NCI-H524 treated with DMSO at 0.1 percent for 48 hours (cell line): Measurements from ENCODE around the gene KCNQ1.

Experiments
- DNase-seq: peaks from one replicate; lab custom pipeline; 2025; lab: John Stamatoyannopoulos, UW

Gene KCNQ1

DNA sequence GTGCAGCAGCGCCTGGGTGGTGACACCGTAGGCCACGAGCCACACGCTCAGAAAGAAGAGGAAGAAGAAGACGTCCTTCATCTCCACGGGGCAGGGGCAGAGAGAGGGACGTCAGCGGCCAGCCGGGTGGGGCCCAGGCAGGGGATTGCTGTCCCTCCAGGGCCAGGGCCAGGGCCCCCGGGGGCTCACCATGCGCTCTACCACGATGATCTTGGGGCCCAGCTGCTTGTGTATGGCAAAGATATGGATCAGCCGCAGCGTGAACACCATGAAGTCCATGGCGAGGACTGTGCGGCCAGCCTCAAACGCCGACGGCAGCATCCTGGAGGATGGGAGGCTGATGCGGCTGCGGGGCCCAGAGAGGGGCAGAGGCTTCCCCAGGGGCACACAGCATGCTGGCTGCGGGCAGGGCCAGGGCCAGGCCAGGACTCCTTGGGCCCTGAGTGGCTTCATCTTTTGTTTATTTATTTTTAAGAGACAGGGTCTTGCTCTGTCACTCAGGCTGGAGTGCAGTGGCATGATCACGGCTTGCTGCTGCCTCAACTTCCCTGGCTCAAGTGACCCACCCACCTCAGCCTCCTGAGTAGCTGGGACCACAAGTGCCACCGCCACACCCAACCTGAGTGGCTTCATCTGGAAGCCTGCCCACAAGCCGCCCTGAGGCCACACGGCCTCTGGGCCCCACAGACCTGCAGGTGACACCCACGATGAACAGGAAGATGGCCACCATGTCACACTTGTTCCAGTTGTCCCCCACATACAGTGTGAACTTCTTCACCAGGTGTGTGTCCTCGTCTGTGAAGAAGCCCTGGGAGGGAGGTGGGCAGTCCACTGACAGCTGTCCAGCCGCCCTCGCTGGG, 33.1 kb upstream of the KCNQ1 start:
- no peak for DNase-seq

DNA sequence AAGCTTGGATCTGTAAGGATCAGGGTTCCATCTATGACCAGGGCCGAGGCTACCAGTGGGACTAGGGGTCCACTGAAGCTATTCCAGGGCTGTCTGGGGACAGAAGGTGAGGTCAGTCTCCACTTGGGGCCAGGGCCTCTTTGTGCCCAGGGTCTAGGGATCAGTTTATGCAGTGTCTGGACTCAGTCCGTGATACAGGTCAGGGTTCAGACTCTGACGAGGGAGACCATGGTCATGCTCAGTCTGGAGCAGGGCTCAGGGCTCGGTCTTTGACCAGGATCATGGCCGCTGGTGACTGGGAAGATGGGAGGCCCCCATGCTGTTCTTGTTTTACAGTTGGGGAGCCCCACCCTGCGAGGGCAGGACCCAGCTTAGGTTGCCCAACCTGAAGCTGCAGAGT, 32.5 kb upstream of the KCNQ1 start:
- DNase-seq: no peak

DNA sequence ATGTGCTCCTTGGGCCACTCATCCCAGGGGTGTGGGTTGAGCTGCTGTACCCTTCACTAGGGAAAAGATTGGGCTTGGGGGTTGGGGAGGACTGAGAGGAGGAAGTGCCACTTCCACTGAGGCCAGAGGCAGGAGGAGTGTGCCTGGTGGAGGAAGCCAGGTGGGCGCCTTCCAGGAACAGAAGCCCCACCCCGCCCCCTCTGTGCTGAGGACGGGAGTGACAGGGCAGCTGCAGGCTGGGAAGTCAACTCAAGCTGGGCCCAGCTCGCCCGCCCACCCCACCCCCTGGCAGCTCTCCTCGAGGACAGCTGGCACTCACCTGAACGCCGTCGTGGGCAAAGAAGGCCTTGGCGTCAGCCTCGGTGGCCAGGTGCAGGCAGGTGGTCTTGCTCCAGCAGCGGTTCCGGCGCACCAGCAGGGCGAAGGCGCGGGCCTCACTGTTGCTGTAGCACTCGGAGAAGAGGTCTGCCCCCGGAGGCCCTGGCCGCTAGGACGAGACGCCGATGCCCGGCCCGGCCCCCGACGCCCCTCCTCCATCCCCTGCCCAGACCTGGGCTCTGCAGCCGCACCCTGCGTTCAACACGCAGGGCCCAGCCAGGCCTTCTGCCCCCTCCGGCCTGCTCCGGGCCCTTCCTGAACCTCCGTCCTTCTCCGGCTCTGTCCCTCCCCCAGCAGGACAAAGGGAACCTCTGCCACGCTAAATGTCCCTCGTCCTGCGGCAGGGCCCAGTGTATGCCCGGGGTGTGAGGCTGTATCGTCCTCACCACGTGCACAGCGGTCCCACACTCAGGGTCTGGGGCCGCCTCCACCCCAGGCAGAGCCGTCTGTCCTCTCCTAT, 30.8 kb upstream of the KCNQ1 start:
- DNase-seq: no peak

DNA sequence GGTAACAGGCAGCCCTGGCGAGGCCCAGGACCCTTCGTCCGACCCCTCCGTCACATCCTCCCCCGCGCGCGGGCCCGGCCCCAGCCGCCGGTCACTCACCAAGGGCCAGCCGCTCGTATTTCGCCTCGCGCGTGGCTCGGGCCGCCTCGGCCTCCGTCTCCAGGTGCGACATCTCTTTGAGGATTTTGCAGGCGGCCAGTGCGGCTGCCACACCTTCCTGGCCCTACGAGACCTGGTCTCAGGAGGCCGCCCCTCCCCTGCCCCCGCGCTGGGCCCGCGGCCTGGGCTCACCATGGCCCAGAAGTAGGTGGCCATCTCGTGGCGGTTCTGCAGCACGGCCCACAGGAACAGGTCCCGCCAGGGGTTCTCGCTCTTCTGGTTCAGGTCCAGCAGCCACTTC, 30.2 kb upstream of the KCNQ1 start:
- DNase-seq: no peak

DNA sequence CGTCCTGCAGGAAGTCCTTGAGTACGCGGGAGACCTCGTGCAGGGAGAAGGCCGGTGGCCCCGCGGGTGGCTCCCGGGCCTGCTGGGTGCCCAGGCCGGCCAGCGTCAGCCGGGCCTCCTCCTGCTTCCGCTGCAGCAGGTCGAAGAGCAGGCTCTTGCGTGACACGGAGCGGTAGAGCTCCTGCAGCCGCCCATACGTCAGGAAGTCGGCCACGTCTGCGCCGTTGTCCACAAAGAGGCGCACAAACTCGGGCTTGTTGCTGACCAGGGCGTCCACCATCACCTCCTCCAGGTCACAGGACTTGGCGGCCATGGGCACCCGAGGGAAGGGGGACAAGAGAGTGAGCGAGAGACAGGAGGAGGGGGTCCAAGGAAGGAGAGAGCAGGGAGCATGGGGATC, 29.6 kb upstream of the KCNQ1 start:
- no peak for DNase-seq

DNA sequence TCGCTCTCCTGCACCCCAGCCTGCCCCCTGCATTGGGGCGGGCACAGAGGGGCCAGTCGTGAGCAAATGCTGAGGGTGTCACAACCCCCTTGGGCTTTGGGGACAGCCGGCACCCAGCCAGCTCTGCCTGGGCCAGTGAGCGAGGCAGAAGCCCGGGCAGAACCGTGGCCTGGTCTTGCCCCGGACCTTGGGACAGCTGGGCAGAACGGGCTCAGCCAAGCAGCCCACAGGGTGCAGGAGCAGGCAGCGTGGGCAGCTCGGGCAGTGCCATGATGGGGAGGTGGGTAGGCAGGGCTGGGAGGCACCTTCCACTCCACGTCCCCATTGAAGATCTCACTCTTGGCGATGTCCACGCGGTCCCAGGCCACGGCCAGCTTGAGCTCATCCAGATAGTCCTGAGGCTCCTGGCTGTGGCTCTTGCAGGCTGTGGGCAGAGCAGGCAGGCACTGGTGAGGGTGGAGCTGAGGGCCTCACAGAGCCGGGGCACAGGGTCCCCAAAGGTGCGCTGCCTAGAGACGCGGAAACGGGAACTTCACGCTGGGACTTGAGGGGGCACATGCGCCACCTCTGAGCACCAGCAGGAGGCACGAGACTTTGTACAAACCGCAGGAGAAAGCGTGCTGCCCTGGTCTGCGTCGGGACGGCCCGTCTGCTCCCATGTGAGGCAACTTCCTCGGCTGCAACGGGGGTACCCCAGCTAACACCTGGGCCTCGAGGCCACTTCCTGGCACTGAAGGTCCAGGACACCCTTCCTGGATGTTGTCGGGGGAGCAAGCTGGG, 29.0 kb upstream of the KCNQ1 start:
- no peak for DNase-seq

DNA sequence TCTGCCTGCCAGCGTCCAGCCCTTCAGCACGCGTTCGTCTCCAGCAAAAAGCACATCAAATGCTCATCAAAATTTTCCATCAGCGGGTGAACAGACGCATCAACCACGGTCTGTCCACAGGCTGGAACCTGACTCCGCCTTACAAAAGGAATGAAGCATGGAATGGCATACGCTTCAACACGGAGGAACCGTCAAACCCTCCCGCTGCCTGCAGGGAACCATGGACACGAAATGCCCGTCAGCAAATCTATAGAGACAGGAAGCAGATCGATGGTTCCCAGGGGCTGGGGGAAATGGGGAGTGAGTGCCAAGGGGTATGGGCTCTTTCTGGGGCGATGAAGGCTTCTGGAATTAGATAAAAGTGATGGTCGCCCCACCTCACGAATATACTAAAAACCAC, 28.0 kb upstream of the KCNQ1 start:
- DNase-seq: no peak

DNA sequence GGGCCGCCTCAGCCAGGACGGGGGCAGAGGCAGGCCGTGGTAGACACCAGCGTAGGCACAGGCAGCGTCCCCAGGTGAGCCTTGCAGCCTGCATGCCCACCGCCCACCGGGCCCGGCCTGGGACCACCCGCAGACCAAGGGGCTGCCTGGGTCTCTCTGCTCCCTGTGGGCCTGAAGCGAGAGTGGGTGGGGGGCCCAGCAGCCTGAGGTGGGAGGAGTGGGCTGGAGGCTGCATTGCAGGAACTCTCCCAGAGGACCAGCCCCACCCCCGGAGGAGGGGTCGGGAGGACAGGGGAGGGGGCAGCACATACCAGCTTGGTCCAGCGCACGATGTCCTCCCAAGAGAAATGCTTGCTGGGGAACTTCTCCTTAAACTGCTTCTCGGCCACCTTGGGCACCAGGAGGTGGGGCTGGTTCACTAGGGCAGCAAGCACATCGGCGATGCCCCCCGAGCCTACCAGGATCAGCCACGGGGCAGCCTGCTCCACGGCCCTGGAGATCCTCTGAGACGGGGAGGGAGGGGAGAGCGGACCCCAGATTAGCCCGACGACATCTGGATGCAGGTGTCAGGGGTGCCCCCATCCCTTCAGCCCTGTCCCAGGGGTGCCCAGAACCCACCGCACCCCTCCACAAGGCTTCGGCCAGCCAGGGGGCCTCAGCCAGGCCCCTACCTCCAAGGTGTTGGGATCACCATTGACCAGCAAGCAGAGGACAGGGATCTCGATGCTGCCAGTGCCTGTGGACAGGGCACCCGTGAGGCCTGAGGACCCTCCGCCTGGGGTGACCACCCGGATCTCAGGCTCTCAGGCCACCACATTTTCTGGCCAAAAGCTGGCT, 26.7 kb upstream of the KCNQ1 start:
- no peak for DNase-seq

DNA sequence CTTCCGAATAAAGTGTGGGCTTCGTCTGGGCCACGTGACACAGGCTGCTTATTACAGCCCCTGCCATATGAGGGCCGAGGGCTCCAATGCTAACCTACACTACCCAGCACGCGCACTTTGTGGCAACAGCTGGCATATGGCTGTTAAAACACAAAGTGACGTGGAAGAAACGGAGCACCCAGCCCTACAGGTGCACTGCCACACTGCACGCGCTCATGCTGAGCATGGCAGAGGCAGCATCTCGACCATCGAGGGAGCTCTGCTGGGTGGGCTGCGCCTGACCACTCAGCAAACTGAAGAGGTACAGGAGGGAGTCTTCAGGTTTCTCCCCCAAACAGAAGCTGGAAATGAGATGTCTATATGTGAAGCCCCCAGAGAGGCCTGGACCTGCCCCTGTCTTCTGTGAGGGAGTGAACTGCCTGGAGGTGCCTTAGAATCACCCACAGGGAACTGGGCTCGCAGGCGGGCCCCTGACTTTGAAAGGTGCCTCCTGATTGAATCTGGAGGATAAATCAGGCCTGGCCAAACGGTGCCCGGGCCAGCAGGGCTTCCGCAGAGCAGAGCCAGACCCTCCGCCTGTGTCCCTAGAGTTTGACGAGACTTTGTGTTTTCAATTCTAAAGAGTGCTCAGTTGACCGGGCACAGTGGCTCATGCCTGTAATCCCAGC, 26.0 kb upstream of the KCNQ1 start:
- no peak for DNase-seq

DNA sequence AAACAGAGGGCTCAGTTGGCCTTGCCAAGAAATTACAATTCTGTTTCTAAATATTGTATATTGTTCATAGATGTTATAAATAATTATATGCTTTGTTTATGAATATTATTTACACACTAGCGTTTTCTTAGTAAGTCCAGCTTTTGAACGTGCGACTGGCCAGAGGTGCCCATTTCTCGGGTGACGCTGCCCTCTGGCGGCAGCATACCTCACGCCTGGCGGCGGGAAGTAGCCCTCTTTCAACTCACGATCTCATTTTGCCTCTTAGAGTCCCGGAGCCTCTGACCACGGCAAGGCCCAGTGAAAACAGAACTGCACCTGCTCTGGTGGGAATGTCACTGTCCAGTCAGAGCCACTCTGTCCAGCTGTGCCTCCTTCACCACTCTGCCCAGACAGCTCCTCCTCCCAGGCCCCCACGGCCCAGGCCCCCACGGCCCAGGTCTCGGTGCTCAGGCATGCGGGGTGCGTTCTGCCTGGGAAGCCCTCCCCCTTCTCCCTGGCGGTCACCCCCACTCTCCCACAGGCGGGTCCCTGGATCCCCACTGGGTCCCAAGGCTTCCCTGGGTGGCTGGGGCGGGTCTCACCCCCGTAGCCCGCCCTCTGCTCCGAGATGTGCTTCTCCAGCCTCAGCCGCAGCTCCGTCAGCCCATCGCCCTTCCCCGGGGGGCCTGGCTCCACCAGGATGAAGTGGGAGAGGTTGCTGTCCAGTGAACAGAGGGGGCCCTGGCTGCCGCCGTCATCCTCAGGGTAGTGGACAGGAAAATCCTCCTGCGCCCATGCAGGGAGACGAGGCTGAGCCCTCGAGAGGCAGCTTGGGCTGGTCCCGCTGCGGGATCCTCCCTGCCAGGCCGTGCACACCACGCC, 24.9 kb upstream of the KCNQ1 start:
- DNase-seq: no peak

DNA sequence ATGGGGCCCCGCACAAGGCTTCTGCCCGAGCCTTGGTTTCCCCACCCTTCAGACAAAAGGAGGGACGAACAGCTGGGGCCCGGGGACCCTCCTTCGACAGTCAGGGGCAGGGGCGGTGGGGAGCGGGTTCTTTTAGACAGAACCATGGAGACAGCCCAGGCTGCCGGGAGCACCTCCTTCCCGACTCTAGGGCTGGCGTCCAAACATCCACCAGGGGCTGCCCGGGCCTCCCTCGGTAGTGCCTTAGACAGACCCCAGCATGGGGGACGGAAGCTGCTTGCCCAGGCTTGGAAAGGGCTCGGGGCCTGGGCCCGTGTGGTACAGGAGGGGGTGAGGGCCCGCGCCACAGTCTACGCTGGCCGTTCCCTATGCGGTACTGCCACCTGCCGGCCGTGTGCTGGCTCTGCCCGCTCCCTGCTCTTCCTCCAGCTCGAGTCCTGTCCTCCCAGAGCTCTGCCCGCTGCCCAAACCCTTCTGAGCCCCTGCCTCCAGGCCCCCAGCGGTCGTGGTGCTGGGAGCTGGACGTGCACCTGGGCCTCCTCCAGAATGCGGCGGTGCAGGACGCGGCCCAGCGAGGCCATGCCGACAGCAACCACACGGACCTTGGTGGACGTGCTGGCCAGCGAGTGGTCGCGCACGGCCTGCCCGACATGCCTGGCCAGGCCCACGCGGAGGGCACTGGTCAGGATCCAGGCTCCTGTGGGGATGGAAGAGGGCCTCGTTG, 24.1 kb upstream of the KCNQ1 start:
- no peak for DNase-seq

DNA sequence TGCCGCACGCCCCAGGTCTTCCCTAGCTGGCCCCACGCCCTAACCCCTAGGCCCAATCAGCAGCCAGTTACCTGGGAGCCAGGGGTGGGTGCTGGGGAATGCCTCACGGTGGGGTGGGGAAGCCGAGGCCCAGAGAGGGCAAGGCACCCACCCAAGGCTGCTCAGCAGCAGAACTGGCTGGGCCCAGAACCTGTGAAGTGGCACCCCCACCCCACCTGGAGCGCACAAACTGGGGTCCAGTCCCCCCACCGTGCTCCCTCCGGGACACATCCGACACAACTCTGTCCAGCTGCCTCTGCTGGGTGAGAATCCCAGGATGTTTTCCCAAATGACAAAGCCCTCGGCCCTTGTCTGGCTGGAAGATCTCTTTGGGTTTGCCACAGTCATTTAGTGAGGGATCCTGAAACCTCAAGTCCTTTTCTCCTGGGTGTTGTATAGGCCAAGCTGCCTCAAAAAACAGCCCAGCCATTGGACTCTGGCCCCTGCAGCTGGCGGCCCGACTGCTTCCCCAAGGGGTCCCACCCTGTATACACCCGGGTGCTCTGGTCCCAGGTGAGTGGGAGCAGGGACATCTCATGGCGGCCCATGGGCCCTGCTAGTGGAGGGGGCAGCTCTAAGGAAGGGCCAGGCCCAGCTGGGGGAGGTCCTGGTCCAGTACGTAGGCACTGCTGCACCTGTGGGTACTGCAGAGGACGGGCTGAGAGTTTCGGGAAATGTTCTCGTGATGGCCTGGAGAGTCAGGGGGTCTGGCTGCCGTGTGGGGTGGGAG, 23.4 kb upstream of the KCNQ1 start:
- no peak for DNase-seq

DNA sequence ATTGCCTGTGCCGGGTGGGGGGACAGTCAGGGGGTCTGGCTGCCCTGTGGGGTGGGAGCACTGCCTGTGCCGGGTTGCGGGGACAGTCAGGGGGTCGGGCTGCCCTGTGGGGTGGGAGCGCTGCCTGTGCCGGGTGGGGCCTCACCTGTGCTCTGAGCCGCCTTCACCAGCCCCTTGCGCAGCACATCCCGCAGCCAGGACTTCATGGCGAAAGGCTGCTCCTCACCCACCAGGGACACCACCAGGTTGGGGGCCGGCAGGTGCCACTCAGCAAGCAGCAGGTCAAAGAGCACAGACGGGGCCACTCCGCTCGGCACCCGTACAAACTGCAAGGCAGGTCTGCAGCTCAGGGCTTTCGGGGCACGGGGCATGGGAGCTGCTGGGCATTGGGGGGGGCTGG, 22.8 kb upstream of the KCNQ1 start:
- DNase-seq: no peak

DNA sequence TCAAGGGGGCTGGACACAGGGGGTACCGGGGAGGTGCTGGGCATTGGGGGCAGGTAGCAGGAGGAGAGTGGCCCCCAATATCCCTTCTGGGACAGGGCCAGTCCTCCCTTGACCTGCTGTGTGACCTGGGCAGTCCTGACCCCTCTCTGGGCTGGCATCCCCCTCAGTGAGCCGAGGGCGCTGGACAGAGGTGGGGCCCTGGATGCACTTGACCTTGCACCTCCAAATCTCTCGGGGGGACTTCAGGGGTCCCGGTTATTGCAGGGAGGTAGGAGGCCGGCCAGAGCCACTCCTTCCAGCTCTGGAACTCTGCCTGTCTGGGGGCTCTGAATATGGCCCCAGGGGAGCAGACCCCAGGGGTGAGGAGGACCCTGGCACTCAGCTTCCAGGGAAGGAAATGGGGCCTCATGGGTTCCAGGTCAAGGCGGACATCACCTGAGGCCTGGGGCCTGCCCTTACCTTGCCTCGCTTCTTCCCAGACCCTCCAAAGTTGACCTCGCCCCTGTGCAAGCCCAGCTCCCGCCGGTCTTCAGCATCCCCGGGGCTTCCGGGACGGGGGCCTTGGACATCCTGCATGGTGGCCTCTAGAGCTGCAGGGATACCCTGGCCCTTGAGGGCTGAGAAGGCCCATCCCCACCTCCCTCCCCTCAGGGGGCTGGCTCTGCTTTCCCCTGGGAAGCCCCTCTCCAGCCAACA, 22.2 kb upstream of the KCNQ1 start:
- no peak for DNase-seq

DNA sequence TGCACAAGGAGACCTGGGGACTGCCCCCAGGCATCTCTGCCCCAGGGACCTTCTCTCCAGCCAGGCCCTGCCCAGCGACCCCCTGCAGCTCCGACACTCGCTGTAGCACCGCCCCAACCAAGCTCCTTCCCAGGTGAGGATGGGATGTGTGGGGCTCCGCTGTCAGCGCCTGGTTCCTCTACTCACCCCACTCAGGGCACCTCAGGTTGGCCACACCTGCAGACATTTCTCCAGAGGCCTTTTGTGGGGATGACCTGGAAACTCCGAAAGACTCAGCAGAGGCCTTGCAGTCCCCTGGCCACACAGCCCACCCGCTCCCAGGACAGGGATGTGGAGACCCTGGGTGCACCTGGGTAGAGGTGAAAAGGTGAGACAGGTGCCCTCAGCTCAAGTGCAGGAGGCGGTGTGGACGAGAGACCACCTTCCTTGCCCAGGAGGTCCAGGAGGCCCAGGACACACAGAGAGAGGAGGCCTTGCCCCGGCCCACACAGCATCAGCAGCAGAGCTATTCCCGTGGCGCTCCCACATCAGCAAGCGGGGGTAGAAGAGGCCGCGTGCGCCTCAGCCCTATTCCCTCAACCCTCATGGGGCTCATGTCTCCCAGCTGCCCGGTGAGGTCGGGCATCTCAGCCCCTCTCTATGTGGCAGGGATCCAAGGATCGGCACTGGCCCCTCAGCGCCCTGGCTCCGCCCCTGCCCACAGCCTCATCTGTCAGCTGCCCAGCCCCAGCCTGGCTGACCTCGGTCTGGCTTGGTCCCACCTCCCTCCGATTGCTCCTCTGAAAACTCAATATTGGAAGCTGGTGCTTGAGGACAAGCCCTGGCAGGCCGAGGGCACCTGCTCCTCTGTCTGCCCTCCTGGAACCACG, 21.4 kb upstream of the KCNQ1 start:
- DNase-seq: no peak

DNA sequence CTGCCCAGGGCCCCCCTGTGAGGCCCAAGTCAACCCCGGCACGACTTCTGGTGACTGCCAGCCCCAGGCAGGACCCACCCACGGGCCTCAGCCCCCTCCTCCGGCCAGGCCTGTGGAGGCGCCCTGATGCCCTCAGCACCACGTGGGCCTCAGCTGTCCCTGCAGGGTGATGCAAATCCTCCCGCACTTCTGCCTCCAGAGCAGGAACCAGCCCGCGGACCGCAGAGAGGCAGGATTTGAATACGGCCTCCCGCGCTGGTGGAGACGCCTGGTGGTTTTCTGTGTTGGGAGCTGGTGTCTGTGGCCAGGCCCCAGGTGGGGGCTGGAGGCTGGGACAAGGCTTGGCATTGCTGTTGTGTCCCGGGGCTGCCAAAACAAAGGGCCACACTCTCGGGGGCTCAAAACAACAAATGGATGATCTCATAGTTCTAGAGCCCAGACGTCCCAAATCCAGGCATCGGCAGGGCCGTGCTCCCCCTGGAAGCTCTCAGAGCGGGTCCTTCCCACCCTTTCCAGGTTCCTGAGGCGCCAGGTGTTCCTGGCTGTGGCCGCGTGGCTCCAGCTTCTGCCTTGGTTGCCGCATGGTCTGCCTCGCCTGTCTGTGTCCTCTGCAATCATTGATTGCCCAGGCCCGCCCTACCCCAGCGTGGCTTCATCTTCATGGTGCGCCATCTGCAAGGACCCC, 19.9 kb upstream of the KCNQ1 start:
- no peak for DNase-seq
